H9 (cell line): ENCODE measurements around the gene SOS1. TPM values are rescaled to one million over a fixed set of nuclear protein-coding genes. Genes with fewer than 3 reads are reported as not detected.
A peak's percentile ranks its signal among the peaks of the same experiment; 100 is the strongest.

Experiments used
- DNase-seq: peaks from one replicate; pipeline ENCODE4 v3.0.0-alpha.2; 2017
- H2AFZ ChIP-seq: one replicate; pipeline ENCODE4 v1.6.1; 2013; ENCODE audit warnings: mild to moderate bottlenecking, low read length, control low read depth, moderate library complexity
- H2AK5ac ChIP-seq: 2 replicates; pipeline ENCODE4 v1.6.1; 2013; ENCODE audit warnings: low read length, control low read depth, mixed read lengths; ENCODE audit not compliant: insufficient read length
- H2BK120ac ChIP-seq: one replicate; pipeline ENCODE4 v1.6.1; 2013; ENCODE audit warnings: low read depth, mild to moderate bottlenecking, low read length, control low read depth, inconsistent platforms; ENCODE audit not compliant: poor library complexity, severe bottlenecking
- H2BK12ac ChIP-seq: 2 replicates; pipeline ENCODE4 v1.6.1; 2013; ENCODE audit warnings: low read length, control low read depth, mixed read lengths, low read depth; ENCODE audit not compliant: insufficient read length
- H2BK15ac ChIP-seq: 2 replicates; pipeline ENCODE4 v1.6.1; 2013; ENCODE audit warnings: low read depth, low read length, control low read depth
- H2BK20ac ChIP-seq: one replicate; pipeline ENCODE4 v1.6.1; 2013; ENCODE audit warnings: low read depth, mild to moderate bottlenecking, low read length, control low read depth, inconsistent platforms; ENCODE audit not compliant: poor library complexity, severe bottlenecking
- H2BK5ac ChIP-seq: 2 replicates; pipeline ENCODE4 v1.6.1; 2013; ENCODE audit warnings: low read length, control low read depth, mixed read lengths; ENCODE audit not compliant: insufficient read length
- H3K14ac ChIP-seq: 2 replicates; pipeline ENCODE4 v1.6.1; 2013; ENCODE audit warnings: low read length, control low read depth; ENCODE audit not compliant: insufficient read depth
- H3K18ac ChIP-seq: 2 replicates; pipeline ENCODE4 v1.6.1; 2013; ENCODE audit warnings: low read depth, mild to moderate bottlenecking, mixed read lengths, low read length, control low read depth; ENCODE audit not compliant: insufficient read length
- H3K23ac ChIP-seq: 2 replicates; pipeline ENCODE4 v1.6.1; 2013; ENCODE audit warnings: low read length, control low read depth, mixed read lengths, low read depth; ENCODE audit not compliant: insufficient read length
- H3K23me2 ChIP-seq: 2 replicates; pipeline ENCODE4 v1.6.1; 2013; ENCODE audit warnings: low read depth, mild to moderate bottlenecking, mixed read lengths, low read length, control low read depth; ENCODE audit not compliant: insufficient read length, poor library complexity, severe bottlenecking
- H3K27ac ChIP-seq: 2 replicates; pipeline ENCODE4 v1.5.1; 2013; ENCODE audit warnings: low read length, control low read depth, mixed read lengths, low read depth; ENCODE audit not compliant: insufficient read length
- H3K27me3 ChIP-seq: 2 replicates; pipeline ENCODE4 v1.6.1; 2013; ENCODE audit warnings: low read length, control low read depth, inconsistent platforms; ENCODE audit not compliant: insufficient read depth
- H3K4ac ChIP-seq: 2 replicates; pipeline ENCODE4 v1.6.1; 2013; ENCODE audit warnings: low read depth, mild to moderate bottlenecking, control low read depth, inconsistent platforms, low read length, moderate library complexity
- H3K4me1 ChIP-seq: 2 replicates; pipeline ENCODE4 v1.6.1; 2013; ENCODE audit warnings: low read length, control low read depth, inconsistent platforms; ENCODE audit not compliant: insufficient read depth
- H3K4me2 ChIP-seq: 2 replicates; pipeline ENCODE4 v1.6.1; 2013; ENCODE audit warnings: low read length, control low read depth, mixed read lengths; ENCODE audit not compliant: insufficient read length, insufficient read depth
- H3K56ac ChIP-seq: 2 replicates; pipeline ENCODE4 v1.6.1; 2013; ENCODE audit warnings: low read depth, mild to moderate bottlenecking, mixed read lengths, low read length, control low read depth; ENCODE audit not compliant: insufficient read length
- H3K79me1 ChIP-seq: 2 replicates; pipeline ENCODE4 v1.6.1; 2013; ENCODE audit warnings: low read depth, mild to moderate bottlenecking, moderate library complexity, low read length, control low read depth, inconsistent platforms; ENCODE audit not compliant: insufficient read depth, poor library complexity, severe bottlenecking
- H3K79me2 ChIP-seq: 2 replicates; pipeline ENCODE4 v1.6.1; 2013; ENCODE audit warnings: low read length, control low read depth, inconsistent platforms; ENCODE audit not compliant: insufficient read depth
- H3K9ac ChIP-seq: 2 replicates; pipeline ENCODE4 v1.6.1; 2013; ENCODE audit warnings: low read length, control low read depth, mixed read lengths; ENCODE audit not compliant: insufficient read length; ENCODE audit errors: extremely low read depth
- H3K9me3 ChIP-seq: one replicate; pipeline ENCODE4 v1.6.1; 2013; ENCODE audit warnings: low read depth, low read length, inconsistent platforms; ENCODE audit not compliant: control insufficient read depth
- H3T11ph ChIP-seq: one replicate; pipeline ENCODE4 v1.6.1; 2013; ENCODE audit warnings: mild to moderate bottlenecking, low read length, control low read depth, inconsistent platforms
- H4K20me1 ChIP-seq: one replicate; pipeline ENCODE4 v1.6.1; 2013; ENCODE audit not compliant: control insufficient read depth, insufficient read length, insufficient read depth
- H4K5ac ChIP-seq: 2 replicates; pipeline ENCODE4 v1.6.1; 2013; ENCODE audit warnings: low read depth, mild to moderate bottlenecking, mixed read lengths, low read length, control low read depth; ENCODE audit not compliant: insufficient read length
- H4K8ac ChIP-seq: replicated peaks from 2 replicates; pipeline ENCODE4 v1.6.1; 2013; ENCODE audit warnings: low read length, control low read depth, mixed read lengths, low read depth; ENCODE audit not compliant: insufficient read length
- H4K91ac ChIP-seq: 2 replicates; pipeline ENCODE4 v1.6.1; 2013; ENCODE audit warnings: low read depth, mild to moderate bottlenecking, moderate library complexity, mixed read lengths, low read length, control low read depth; ENCODE audit not compliant: insufficient read length
- H3K27ac Mint-ChIP-seq, 3 experiments: 2 replicates in 2 of 3; 3 replicates in 1 of 3; pipeline ENCODE4 v1.8.0; 2020 to 2021; ENCODE audit warnings: mixed read lengths in 3 of 3, mild to moderate bottlenecking in 1 of 3, moderate library complexity in 1 of 3
- H3K27me3 Mint-ChIP-seq: 2 replicates; pipeline ENCODE4 v1.8.0; 2021; ENCODE audit warnings: low read depth, mild to moderate bottlenecking, moderate library complexity, mixed read lengths
- H3K36me3 Mint-ChIP-seq, 3 experiments: 2 replicates in 2 of 3; 3 replicates in 1 of 3; pipeline ENCODE4 v1.8.0; 2020 to 2021; ENCODE audit warnings: low read depth in 3 of 3, mixed read lengths in 3 of 3; ENCODE audit not compliant: insufficient read depth in 1 of 3
- H3K4me1 Mint-ChIP-seq, 2 experiments: 2 replicates each; pipeline ENCODE4 v1.8.0; 2020; ENCODE audit warnings: mixed read lengths in 2 of 2
- H3K4me3 Mint-ChIP-seq, 2 experiments: 2 replicates in 1 of 2; 3 replicates in 1 of 2; pipeline ENCODE4 v1.8.0; 2020 to 2021; ENCODE audit warnings: mild to moderate bottlenecking in 2 of 2, mixed read lengths in 2 of 2, moderate library complexity in 1 of 2
- H3K9me3 Mint-ChIP-seq, 2 experiments: 2 replicates in 1 of 2; 3 replicates in 1 of 2; pipeline ENCODE4 v1.8.0; 2020; ENCODE audit warnings: mild to moderate bottlenecking in 2 of 2, mixed read lengths in 2 of 2, moderate library complexity in 1 of 2
- WGBS: extraction: QIAGEN DNeasy Blood & Tissue Kit; methylation state at CpG from one replicate; pipeline ENCODE4 v1.1.7; 2013; ENCODE audit warnings: missing lambda C conversion rate, low lambda C conversion rate, mixed read lengths; ENCODE audit not compliant: insufficient read length; ENCODE audit errors: extremely low coverage; 5-methylcytosine and 5-hydroxymethylcytosine counted together
- long read RNA-seq: library from polyadenylated mRNA; unstranded; transcript quantifications from one replicate; pipeline ENCODE4 v2.0.0, GENCODE V29; 2020
- total RNA-seq: library from RNA; stranded (reverse); gene quantifications from 2 replicates; pipeline ENCODE4 v1.2.1, GENCODE V29; 2021
- TF ChIP-seq, protein P1 (sequence below): fragments of 200-600 bp; sonication (generic); conservative IDR thresholded peaks from 3 replicates; pipeline ENCODE4 v1.8.0; 2021; ENCODE audit warnings: antibody characterized with exemption, mild to moderate bottlenecking

SOS1 gene
- 31.1 and 35.8 TPM in 2 replicates for total RNA-seq
- long read RNA-seq, partial matches to known transcripts: 8 of 13 reads
- long read RNA-seq, other reads (novel, unspliced or antisense): 5 of 13 reads

DNA sequence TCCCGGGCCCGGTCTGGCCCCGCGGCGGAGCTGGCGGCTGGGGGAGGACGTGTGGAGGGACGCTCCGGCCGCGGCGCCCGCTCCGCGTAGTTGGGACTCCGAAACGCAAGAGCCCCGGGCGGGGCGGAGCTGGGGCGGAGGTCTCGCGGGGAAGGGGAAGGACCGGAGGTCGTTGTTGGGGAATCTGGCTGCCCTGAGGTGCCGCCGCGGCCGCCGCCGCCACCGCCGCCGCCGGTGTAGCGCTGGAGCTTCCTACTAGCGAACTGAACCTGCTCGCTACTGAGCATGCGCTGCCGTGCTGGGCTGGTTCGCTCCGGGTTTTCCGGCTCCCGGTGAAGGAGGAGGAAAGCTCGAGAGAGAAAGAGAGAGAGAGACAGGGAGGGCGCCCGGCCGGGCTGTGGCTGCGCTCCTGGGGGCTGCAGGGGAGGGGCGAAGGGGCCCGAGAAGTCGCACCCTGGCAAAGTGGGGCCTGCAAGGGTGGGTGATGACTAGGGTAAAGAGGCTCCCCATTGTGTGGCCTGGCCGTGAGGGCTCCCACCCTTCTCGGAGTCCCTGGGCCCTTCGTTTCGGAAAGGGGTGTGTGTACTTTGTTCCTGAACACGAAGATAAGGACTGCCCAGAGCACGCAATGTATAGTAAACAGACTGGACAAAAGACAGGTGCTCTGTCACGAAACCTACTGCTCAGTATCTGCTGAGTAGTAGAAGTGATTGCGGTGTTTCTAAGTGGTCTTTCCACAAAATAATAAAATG is at the start of gene SOS1:
Gene SOS1, minus strand, starts transcription at position 281 of the 752 bp plus-strand sequence. CDS start 629 bp downstream, outside the sequence.
- H3K9me3 Mint-ChIP-seq: no peaks in the 10 kb centered on the region

More for the DNA sequence above, at the start of gene SOS1:
- Mint-ChIP-seq H3K36me3 (peaks cover 5 to 15% (median 14%) of the 10 kb centered on the region in 3 experiments), H3K27ac (peak within 1 kb of the TSS; percentile 86 to 97 (median 94)), H3K4me1 (peaks cover 36 to 47% of the 10 kb centered on the region in 2 experiments), H3K27me3 (no peaks in the 10 kb centered on the region), H3K4me3 (peak within 1 kb of the TSS; percentile 83 to 93)
- no peak within 1 kb of the TSS for H4K91ac ChIP-seq
- peaks cover 19% of the 10 kb centered on the region for H3K79me2 ChIP-seq
- H2BK20ac ChIP-seq: no peak within 1 kb of the TSS
- H2BK5ac ChIP-seq: no peak within 1 kb of the TSS
- no peak within 1 kb of the TSS; the same call in 1 of the 2 replicates for H3K4ac ChIP-seq
- no peak within 1 kb of the TSS for H2BK120ac ChIP-seq
- no peak within 1 kb of the TSS for H3K23ac ChIP-seq
- H3K18ac ChIP-seq: peak within 1 kb of the TSS; percentile 94
- H3K79me1 ChIP-seq: no peaks in the 10 kb centered on the region
- peak within 1 kb of the TSS; percentile 94 for H3K27ac ChIP-seq
- peak within 1 kb of the TSS; percentile 75 for H2BK12ac ChIP-seq
- H3K9ac ChIP-seq: peak within 1 kb of the TSS; percentile 96
- TF ChIP-seq, protein P1, sequence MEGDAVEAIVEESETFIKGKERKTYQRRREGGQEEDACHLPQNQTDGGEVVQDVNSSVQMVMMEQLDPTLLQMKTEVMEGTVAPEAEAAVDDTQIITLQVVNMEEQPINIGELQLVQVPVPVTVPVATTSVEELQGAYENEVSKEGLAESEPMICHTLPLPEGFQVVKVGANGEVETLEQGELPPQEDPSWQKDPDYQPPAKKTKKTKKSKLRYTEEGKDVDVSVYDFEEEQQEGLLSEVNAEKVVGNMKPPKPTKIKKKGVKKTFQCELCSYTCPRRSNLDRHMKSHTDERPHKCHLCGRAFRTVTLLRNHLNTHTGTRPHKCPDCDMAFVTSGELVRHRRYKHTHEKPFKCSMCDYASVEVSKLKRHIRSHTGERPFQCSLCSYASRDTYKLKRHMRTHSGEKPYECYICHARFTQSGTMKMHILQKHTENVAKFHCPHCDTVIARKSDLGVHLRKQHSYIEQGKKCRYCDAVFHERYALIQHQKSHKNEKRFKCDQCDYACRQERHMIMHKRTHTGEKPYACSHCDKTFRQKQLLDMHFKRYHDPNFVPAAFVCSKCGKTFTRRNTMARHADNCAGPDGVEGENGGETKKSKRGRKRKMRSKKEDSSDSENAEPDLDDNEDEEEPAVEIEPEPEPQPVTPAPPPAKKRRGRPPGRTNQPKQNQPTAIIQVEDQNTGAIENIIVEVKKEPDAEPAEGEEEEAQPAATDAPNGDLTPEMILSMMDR: no peak
- no peak within 1 kb of the TSS for H4K5ac ChIP-seq
- no peak within 1 kb of the TSS for H3T11ph ChIP-seq
- H3K9me3 ChIP-seq: no peaks in the 10 kb centered on the region
- no peaks in the 10 kb centered on the region for H3K4me1 ChIP-seq
- H2AK5ac ChIP-seq: no peak within 1 kb of the TSS
- H3K56ac ChIP-seq: no peak within 1 kb of the TSS
- peaks cover 25% of the 10 kb centered on the region for H3K23me2 ChIP-seq
- peak; percentile 94 for DNase-seq
- peak within 1 kb of the TSS; percentile 96 for H3K4me2 ChIP-seq
- no peak within 1 kb of the TSS for H2AFZ ChIP-seq
- no peak within 1 kb of the TSS for H2BK15ac ChIP-seq
- no CpG with 5 or more reads among the region's 60 CpGs for WGBS
- peak within 1 kb of the TSS; percentile 97 for H3K14ac ChIP-seq
- no peaks in the 10 kb centered on the region for H3K27me3 ChIP-seq
- peak within 1 kb of the TSS; percentile 63 for H4K8ac ChIP-seq
- H4K20me1 ChIP-seq: no peaks in the 10 kb centered on the region
